ENCODE results near the gene SMIM29.

Gene SMIM29

GRCh38 chr6:34240329-34241248, 8.2 kb downstream of the SMIM29 start:
- no peak for DNase-seq (ENCODE audit: low read depth in 2 of 2)

- DNase-seq (ENCODE audit: low read depth in 2 of 2), result no peak
Observed at GRCh38 chr6:34239893-34240292, 8.9 kb downstream of the SMIM29 start.

GRCh38 chr6:34239500-34239825, 9.3 kb downstream of the SMIM29 start:
- no peak for DNase-seq (ENCODE audit: low read depth in 2 of 2)

GRCh38 chr6:34238585-34239499, 10.0 kb downstream of the SMIM29 start:
- no peak for DNase-seq (ENCODE audit: low read depth in 2 of 2)

- peak in 1 of 2 donors; percentile 72 for DNase-seq (ENCODE audit: low read depth in 2 of 2)
Observed at GRCh38 chr6:34237722-34238584, 10.9 kb downstream of the SMIM29 start.

- peak in 1 of 2 donors; percentile 28 for DNase-seq (ENCODE audit: low read depth in 2 of 2)
Observed at GRCh38 chr6:34237316-34237721, 11.5 kb downstream of the SMIM29 start.

- DNase-seq (ENCODE audit: low read depth in 2 of 2), result peak; percentile 92 to 93
Observed at GRCh38 chr6:34236443-34237315, 12.1 kb downstream of the SMIM29 start, which contains the start of gene HMGA1. Gene HMGA1 (plus strand): TSS chr6:34236873. CDS start chr6:34240781, 3,908 bp downstream.

- DNase-seq (ENCODE audit: low read depth in 2 of 2), result peak in 1 of 2 donors; percentile 41
Observed at GRCh38 chr6:34236131-34236442, 12.7 kb downstream of the SMIM29 start.

GRCh38 chr6:34235307-34236130, 13.3 kb downstream of the SMIM29 start:
- DNase-seq (ENCODE audit: low read depth in 2 of 2), result peak; percentile 61 to 72

- DNase-seq (ENCODE audit: low read depth in 2 of 2), result no peak
Observed at GRCh38 chr6:34234667-34235306, 14.0 kb downstream of the SMIM29 start.

- no peak for DNase-seq (ENCODE audit: low read depth in 2 of 2)
Observed at GRCh38 chr6:34233867-34234266, 14.9 kb downstream of the SMIM29 start.

- no peak for DNase-seq (ENCODE audit: low read depth in 2 of 2)
Observed at GRCh38 chr6:34232901-34233300, 15.9 kb downstream of the SMIM29 start.

GRCh38 chr6:34231566-34232336, 17.1 kb downstream of the SMIM29 start:
- no peak for DNase-seq (ENCODE audit: low read depth in 2 of 2)

GRCh38 chr6:34230653-34231371, 18.0 kb downstream of the SMIM29 start:
- no peak for DNase-seq (ENCODE audit: low read depth in 2 of 2)

- no peak for DNase-seq (ENCODE audit: low read depth in 2 of 2)
Observed at GRCh38 chr6:34229877-34230276, 18.9 kb downstream of the SMIM29 start.

- DNase-seq (ENCODE audit: low read depth in 2 of 2), result no peak
Observed at GRCh38 chr6:34227761-34228421, 20.9 kb downstream of the SMIM29 start.
